GM19455 (cell line): ENCODE measurements around the gene CELF4.

Experiments used
- ATAC-seq: cut with Tn5 transposase; IDR thresholded peaks from one replicate; pipeline ENCODE4 v1.9.1; 2021; ENCODE audit not compliant: unreplicated experiment

The CELF4 gene

GRCh38 chr18:37330173-37330572 lies 235.4 kb downstream of the CELF4 start:
- no peak for ATAC-seq

DNA sequence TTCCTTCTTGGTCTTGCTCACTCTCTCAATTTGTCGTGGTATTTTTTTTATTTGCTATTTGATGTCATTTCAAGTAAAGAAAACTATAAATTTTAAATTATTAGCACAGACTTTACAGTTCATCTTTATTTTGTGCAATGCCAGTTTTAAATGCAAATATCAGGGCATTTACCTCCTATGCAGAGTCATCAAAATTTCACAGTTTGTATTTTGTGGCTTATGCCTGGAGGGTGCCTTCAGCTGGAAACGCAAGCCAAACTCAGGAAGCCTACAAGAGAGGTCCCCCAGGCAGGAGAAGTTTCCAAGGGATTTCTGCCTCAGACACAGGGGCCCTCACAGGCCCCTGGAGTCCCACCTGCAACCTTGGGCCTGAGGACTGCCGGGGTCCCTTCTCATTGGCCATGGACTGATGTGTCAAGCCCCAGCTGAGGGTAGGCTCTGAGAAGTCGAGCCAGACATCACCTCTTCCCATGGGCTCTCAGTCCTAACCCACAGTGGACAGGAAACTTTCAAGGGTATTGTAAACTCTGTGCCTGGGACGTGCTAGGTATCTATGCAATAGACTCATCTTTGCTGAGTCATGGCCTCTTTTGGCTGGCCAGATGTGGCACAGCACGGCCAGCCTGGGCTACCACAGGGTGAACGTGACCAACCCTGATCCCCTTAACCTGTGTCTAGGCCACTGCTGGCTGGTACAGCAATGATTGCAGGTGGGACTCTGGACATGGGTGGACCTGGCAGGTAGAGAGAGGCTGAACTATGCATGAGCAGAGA lies 236.5 kb downstream of the CELF4 start:
- ATAC-seq = no peak

DNA sequence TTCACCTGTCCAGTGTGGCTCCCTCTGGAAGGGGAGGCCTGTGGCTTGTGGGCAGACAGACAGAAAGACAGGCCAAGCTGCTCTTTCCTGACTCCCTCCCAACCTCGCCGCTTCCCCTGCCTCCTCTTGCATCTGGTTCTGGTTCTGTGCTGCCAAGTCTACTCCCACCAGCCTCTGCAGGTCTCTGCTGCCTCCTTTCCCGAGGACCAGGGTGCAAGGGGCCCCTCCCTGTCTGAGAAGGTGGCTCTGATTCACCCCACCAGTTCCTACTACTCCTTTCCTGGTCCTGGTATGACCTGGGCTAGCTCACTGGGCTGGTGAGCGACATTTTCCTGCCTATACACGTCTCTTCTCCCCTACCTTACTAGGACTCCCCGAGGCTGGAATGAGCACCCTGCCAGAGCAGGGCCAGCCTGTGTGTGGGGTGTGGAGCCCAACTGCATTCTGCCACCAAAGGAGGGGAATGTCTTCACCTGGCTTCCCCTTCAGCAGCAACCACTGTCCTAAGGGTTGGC lies 238.5 kb downstream of the CELF4 start:
- ATAC-seq = no peak

DNA sequence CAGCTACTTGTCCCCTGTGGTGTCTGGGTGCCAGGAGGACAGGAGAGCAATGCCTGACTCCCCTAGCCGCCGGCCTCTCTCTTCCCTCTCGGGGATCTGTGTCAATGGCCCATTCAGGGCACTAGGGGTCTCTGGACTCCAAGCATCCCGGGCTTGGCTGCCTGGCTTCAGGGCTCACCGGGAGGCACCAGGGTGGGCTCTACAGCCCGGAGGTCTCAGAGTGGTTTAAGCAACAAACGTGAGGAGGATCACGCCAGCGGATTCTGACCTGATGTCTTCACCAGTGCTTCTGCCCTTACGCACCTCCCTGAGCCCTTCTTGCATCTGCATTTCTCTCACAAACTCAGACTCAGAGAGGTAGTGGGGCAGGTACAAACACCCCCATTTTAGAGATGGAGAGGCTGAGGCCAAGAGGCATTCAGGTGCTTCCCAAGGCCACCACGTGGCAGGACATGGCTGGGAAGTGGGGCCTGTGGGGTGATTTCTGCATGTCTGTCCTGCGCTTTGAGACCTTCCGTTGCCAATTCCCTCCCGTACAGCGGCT lies 243.0 kb downstream of the CELF4 start:
- peak; percentile 79 for ATAC-seq

DNA sequence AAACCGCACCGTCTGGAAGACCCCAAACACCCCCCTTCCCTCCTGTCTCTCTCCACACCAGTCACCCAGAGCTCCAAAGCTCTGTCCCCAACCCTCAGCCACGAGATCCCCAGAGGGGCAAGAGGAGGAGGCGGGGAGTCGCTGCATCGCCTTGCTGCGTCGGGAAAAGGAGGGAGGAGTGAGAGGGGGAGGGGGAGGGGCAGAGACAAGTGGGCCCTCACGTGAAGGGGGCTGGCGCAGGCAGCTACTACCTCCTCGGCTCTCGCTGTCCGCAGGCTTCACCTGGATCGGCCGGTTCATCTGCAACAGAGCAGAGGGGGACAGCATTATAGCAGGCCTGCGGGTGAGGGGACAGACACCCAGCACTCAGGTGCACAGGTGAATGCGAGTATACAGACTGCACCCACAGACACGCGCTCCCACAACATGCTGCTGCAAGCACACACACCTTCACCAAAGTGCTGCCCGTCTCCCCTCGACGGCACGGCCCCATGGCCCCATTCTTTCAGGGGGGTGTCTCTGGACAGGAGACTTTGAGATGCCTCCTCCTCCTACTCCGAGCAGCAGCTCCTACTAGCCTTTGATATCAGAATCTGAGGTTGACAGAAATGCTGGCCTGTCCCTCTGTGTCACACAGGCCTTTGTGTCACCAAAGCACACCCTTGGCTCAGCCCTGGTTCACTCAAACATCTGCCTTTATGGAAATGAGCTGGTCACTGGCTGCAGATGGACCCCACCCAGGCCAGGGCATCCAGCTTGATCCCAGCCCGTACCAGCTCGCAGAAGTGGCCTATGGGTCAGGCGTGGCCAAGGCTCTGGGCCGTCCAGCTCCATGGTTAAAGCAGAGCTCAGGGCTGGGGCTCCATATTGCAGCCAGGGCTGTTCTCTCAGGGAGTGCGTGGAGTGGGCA lies 243.8 kb downstream of the CELF4 start:
- peak; percentile 25 for ATAC-seq

DNA sequence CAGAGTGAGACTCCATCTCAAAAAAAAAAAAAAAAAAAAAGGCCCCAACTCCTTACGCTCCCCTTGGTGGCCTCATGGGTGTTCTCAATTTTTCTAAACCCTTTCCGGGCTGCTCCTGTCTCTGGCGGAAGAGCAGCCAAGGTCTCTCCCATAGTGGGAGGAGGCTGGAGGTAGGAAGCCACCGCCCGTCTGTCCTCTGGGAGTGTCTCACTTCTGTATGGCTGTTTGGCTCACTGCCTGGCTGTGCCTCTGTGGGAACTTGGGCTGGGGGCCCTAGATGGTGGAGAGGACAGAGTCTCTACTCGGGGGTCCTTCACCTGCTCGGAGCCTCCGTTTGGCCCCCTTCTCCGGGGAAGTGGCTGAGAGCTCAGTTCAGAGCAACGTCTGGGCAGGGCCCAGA lies 245.3 kb downstream of the CELF4 start:
- ATAC-seq = no peak

- no peak for ATAC-seq
Measured at GRCh38 chr18:37318360-37319355, 246.9 kb downstream of the CELF4 start.

DNA sequence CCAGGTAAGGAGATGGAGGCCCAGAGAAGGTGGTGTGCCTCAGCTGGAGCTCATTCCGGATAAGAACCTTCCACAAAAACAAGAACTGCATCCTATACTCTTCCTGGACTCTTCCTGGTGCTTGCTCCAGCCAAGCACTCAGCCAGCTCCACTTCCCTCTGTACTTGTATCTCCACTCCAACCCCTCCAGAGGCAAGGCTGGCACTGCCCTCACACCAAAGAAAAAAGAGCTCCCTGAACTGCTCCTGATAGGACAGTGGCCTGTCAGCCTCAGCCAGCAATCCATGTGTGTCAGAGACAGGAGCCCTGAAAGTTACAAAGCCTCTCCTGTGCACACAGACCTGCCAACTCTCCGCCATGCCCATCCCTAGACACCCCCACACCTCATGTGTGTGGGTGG lies 248.1 kb downstream of the CELF4 start:
- no peak for ATAC-seq

DNA sequence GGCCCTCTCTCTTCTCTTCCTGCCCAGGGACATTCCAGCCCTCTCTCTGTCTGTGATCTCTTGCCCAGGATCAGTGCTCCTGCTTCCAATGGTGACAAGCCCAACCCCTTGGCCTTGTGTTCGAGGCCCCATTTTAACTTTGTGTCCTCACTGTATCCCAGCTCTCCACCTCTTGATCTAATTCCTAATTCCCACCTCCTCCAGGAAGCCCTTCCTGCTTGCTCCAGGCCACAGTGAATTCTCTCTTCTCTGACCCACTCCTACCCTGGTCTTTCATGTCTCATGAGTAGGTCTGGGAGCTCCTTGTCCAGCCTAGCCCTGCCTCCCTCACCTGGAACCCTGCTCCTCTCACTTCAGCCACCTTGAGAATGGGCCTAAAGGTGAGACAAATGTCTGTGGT lies 249.1 kb downstream of the CELF4 start:
- ATAC-seq = no peak

DNA sequence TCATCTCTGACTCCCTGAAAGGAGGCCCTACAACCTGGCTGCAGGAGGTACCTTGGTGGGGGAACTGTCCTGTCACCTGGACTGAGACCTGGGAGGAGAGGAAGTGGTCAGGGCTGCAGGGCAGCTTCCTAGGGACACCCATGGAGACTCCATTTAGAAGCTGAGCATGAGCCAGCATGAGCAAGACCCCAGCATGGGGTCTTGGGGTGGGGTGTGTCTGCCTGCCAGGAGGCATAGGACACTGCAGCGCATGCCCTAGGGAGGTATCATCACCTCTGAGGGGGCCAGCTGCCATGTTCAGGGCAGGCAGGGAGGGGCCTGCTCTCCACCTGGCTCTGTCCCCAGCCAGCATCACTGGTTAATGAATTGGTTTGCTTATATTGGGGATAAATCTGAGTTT lies 249.7 kb downstream of the CELF4 start:
- no peak for ATAC-seq

DNA sequence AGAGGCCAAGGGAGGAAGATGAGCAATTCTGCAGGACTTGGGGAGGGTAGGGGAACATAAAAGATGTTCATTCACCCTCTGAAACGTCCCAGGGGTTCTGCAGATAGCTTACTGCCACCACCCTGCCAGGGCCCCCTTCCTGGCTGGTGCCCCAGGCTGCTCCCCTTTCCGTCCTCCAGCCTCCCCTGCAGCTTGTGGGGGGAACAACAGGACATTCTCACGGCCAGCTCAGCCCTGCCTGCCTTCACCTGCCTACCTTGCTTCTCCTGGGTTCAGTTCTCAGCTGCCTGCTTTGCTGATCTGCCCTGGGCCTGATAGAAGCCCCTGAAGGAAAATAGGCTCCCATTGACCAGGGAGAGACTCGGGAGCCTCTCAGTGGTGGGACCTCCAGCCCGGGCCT lies 251.1 kb downstream of the CELF4 start:
- no peak for ATAC-seq

DNA sequence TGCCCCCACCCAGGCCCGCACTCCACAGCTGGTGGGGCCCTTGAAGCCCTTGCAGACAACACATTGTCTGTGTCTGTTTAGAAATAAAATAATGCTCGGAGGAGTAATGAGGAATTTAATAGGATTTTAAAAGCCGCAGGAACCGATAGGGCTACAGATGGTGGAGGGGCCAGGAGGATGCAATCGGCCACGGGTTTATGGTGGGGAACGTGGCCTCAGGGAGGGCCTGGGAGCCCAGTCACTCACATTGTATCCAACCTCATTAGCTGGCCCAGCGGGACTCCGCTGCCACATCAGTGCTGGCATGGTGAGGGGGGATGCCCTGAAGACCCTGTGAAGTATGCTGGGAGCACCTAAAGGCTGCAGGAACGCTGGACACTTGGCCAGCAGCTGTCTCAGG lies 252.0 kb downstream of the CELF4 start:
- no peak for ATAC-seq

DNA sequence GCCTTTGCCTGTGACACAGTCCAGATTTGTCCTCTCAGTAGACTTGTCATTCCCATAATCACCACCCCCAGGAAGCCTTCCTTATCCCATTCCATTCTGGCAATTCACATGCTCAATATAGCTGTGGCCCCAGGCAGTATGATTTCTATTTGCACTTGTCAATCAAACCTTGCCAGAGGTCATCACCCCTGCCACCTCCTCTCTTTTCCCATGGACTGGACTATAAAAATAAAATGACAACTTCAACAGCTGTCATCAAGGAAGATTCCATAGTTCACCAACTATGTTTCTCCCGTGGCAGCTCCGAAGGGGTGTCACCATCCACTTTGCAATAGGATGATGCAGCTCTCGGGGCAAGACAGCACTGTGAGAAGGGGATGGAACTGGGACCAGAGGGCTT lies 255.7 kb downstream of the CELF4 start:
- ATAC-seq = no peak

DNA sequence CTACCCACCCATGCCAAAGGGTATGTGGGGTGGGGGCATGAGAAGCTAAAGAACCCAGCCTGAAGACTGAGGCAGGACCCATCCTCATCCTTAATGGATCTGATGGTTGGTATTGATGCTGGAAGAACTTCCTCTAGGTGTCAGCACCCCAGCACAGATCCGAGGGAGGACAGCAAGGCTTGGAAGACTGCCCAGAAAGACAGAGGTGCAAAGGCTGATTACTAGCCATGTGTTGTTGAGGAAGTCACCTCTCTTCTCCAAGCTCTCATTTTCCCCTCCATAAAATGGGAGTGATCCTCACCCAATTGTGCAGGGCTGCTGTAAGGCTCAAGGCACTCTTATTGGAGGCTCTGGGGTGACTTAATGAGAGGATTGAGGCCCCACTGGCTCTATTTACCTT lies 256.5 kb downstream of the CELF4 start:
- ATAC-seq = no peak

- no peak for ATAC-seq
Measured at GRCh38 chr18:37307181-37307580, 258.4 kb downstream of the CELF4 start.

DNA sequence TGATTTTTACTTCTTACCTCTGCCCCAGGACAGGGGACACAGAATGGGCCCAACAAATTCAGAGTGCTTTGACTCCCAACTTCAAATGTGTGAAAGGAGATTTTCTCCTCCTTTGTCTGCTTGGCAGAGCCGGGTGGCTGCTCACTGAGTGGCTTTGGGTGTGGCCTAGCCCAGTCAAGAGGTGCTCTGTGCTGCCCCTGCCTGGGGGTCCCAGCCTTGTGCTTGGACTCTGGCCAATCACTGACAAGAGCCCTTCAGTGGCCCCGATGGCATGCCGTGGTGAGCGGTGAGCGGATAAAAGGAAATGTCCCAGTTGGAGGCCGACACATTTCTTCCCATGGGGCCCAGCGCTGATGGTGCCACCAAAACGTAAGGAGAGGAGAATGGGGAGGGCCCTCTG lies 259.2 kb downstream of the CELF4 start:
- ATAC-seq = no peak

DNA sequence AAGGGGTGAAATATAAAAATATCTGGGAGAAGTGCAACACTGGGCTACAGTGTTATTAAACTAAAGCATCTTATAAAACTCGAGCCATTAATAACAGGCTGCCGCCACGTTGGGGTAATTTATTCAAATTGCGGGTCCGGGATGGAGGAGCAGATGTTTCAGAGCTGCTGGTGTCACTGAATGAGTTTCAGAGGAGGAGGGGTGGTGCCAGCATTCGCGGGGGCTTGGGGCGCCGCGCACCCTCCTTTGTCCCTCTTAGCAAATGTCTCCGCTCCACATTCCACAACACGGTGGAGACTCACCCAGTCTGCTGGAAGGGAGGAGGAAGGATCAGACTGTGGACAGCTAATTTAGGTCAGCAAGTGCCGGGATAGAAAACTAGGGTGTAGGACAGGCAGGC lies 260.5 kb downstream of the CELF4 start:
- no peak for ATAC-seq

DNA sequence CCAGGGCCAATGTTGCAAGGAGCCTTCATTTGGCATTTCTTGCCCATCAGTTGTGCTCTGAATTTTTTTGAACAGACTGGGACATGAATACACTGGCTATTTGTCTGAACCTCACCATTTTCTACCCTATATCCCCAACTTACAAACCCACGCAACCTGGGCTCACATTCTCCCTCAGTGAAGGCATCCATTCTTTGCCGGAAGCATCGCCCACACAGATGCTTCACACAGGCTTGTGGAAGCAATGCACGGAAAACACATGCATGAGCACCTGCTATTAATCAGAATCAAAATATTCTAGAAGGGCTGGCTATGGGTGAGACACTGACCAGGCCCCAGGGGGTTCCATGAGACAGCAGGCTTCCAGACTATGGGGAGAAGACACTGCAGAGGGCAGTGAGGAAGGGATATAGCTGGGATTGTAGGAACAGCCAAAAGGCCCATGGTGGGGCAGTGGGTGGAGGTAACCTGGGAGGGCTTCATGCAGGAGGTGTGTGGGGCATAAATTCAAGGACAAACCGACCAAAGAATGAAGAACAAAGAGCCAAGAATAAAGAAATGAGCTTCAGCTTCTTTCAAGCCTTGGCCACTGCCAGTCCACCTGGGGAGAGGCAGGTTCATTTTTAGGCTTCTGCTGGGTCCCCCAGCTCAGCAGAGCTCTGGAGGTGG lies 261.5 kb downstream of the CELF4 start:
- no peak for ATAC-seq

- no peak for ATAC-seq
Measured at GRCh38 chr18:37303009-37303408, 262.6 kb downstream of the CELF4 start.

DNA sequence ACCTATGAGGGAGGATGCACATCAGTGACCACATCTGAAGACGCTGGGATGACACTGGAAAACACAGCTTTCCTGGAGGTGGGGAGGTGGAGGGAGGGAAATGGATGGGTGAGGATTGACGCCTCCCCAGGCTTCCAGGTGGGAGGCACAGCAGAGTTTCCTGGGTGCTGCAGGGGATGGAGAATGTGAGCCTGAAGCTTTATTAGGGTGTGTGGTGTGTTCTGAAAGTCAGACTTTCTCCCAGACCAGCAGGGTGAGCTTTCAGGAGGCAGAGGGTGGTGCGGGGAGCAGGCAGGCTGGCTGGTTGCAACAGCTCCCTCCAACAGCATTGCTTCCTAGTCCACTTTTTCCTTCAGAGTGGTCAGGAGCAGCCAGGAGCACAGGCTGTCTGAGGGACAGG lies 263.1 kb downstream of the CELF4 start:
- no peak for ATAC-seq
